ENCODE measurements around the gene HSH2D.
"Not testable (repeated sequence)": the region's sequence is repeated elsewhere in the genome, so short reads cannot be mapped to it uniquely, and the experiment has no call there.

Gene HSH2D

GRCh38 chr19:16113727-16114126, 29.8 kb upstream of the HSH2D start:
- DNase-seq (ENCODE audit: low read depth in 2 of 2) = no peak
- TF ChIP-seq CTCF (IDR thresholded peaks at IDR 0.05; ENCODE audit: low read depth, low read length) = no peak
- H3K4me3 ChIP-seq (replicated peaks in 1 of 2; ENCODE audit: low read depth in 2 of 2, low read length in 2 of 2) = no peak overlapping the region

- TF ChIP-seq CTCF (IDR thresholded peaks at IDR 0.05; ENCODE audit: low read depth, low read length) = no peak
- no peak for DNase-seq (ENCODE audit: low read depth in 2 of 2)
- no peak overlapping the region for H3K4me3 ChIP-seq (replicated peaks in 1 of 2; ENCODE audit: low read depth in 2 of 2, low read length in 2 of 2)
These were observed 28.0 kb upstream of the HSH2D start for GRCh38 chr19:16115301-16116039.

GRCh38 chr19:16116067-16116466, 27.4 kb upstream of the HSH2D start:
- no peak for DNase-seq (ENCODE audit: low read depth in 2 of 2)
- no peak for TF ChIP-seq CTCF (IDR thresholded peaks at IDR 0.05; ENCODE audit: low read depth, low read length)
- H3K4me3 ChIP-seq (replicated peaks in 1 of 2; ENCODE audit: low read depth in 2 of 2, low read length in 2 of 2) = no peak overlapping the region

- no peak for TF ChIP-seq CTCF (IDR thresholded peaks at IDR 0.05; ENCODE audit: low read depth, low read length)
- H3K4me3 ChIP-seq (replicated peaks in 1 of 2; ENCODE audit: low read depth in 2 of 2, low read length in 2 of 2) = no peak overlapping the region
- no peak for DNase-seq (ENCODE audit: low read depth in 2 of 2)
These were observed 25.9 kb upstream of the HSH2D start for GRCh38 chr19:16117594-16118033.

- H3K4me3 ChIP-seq (replicated peaks in 1 of 2; ENCODE audit: low read depth in 2 of 2, low read length in 2 of 2) = no peak overlapping the region
- DNase-seq (ENCODE audit: low read depth in 2 of 2) = no peak
- no peak for TF ChIP-seq CTCF (IDR thresholded peaks at IDR 0.05; ENCODE audit: low read depth, low read length)
These were observed 24.9 kb upstream of the HSH2D start for GRCh38 chr19:16118489-16119033.

GRCh38 chr19:16119075-16119857, 24.2 kb upstream of the HSH2D start:
- not testable (repeated sequence) for DNase-seq (ENCODE audit: low read depth in 2 of 2); H3K4me3 ChIP-seq (replicated peaks in 1 of 2; ENCODE audit: low read depth in 2 of 2, low read length in 2 of 2)

GRCh38 chr19:16121141-16121540, 22.3 kb upstream of the HSH2D start:
- H3K4me3 ChIP-seq (replicated peaks in 1 of 2; ENCODE audit: low read depth in 2 of 2, low read length in 2 of 2) = no peak overlapping the region
- DNase-seq (ENCODE audit: low read depth in 2 of 2) = no peak
- no peak for TF ChIP-seq CTCF (IDR thresholded peaks at IDR 0.05; ENCODE audit: low read depth, low read length)
